GM19438 (cell line): Measurements from ENCODE around the gene SHMT1.

Experiments used
- ATAC-seq: cut with Tn5 transposase; IDR thresholded peaks from one replicate; pipeline ENCODE4 v1.9.1; 2021; ENCODE audit warnings: low read depth; ENCODE audit not compliant: unreplicated experiment

SHMT1 gene

GRCh38 chr17:18328643-18329204, 34.6 kb downstream of the SHMT1 start:
- no peak for ATAC-seq

- ATAC-seq, result no peak
Measured at GRCh38 chr17:18327556-18327955, 35.8 kb downstream of the SHMT1 start.

- no peak for ATAC-seq
Measured at GRCh38 chr17:18327093-18327492, 36.3 kb downstream of the SHMT1 start.

GRCh38 chr17:18326572-18326971, 36.8 kb downstream of the SHMT1 start:
- no peak for ATAC-seq

- no peak for ATAC-seq
Measured at GRCh38 chr17:18326039-18326438, 37.3 kb downstream of the SHMT1 start.

- no peak for ATAC-seq
Measured at GRCh38 chr17:18324140-18325050, 39.0 kb downstream of the SHMT1 start.

GRCh38 chr17:18323507-18324139, 39.7 kb downstream of the SHMT1 start:
- ATAC-seq, result no peak

GRCh38 chr17:18323007-18323406, 40.3 kb downstream of the SHMT1 start:
- no peak for ATAC-seq

- no peak for ATAC-seq
Measured at GRCh38 chr17:18322522-18322921, 40.8 kb downstream of the SHMT1 start.

- ATAC-seq, result no peak
Measured at GRCh38 chr17:18321309-18321708, 42.0 kb downstream of the SHMT1 start.

- no peak for ATAC-seq
Measured at GRCh38 chr17:18320301-18320700, 43.0 kb downstream of the SHMT1 start.

GRCh38 chr17:18319604-18320256, 43.6 kb downstream of the SHMT1 start:
- ATAC-seq, result no peak

GRCh38 chr17:18318771-18319450, 44.4 kb downstream of the SHMT1 start:
- no peak for ATAC-seq

GRCh38 chr17:18318117-18318516, 45.2 kb downstream of the SHMT1 start:
- no peak for ATAC-seq

GRCh38 chr17:18315961-18316360, 47.4 kb downstream of the SHMT1 start:
- no peak for ATAC-seq

- no peak for ATAC-seq
Measured at GRCh38 chr17:18315562-18315922, 47.8 kb downstream of the SHMT1 start.

GRCh38 chr17:18314731-18315561, 48.4 kb downstream of the SHMT1 start, which contains the start of the genes SMCR8 and TOP3A:
TSS of gene SMCR8 (plus strand) at chr17:18315293. CDS start at chr17:18315790, 497 bp downstream.
TSS of gene TOP3A (minus strand) at chr17:18314994. CDS start at chr17:18314778, 216 bp downstream.
- peak; percentile 86 for ATAC-seq

- peak; percentile 3 for ATAC-seq
Measured at GRCh38 chr17:18314059-18314730, 49.2 kb downstream of the SHMT1 start.

GRCh38 chr17:18309202-18309601, 54.1 kb downstream of the SHMT1 start:
- no peak for ATAC-seq
